OCI-M2 (cell line): Measurements from ENCODE around the gene UPK2.

ENCODE experiments used
- DNase-seq: peaks from one replicate; lab custom pipeline; 2025; ENCODE audit not compliant: unreplicated experiment; lab: John Stamatoyannopoulos, UW

UPK2 gene

DNA sequence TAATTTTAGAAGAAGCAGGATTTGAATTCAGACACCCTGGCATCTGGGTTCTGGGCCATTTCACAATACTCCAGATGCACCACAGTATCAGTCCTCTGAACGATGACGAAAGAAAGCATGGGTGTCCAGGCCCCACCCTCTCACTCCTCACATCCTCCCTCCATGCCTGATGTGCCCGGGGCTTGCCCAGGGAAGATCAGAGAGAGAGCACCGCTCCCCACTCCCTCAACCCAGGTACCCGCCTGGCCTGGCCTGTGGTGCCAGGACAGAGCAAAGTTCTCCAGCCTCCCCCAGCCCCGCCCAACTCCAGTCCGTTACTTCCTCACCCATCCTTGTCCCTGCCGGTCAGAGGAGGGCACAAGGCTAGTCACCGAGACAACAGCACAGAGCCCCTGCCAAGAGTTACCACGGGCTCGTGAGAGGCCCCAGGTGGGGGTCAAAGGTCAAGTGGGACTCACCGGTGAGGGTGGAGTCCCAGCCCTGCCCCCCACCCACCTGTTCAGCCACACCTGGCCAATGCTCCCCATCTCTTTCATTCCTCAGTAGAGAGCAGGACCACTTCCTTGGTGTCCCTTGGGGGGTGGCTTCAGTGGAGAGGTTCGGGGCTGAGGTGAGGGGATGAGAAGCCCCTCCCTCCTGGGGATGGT, 38.5 kb upstream of the UPK2 start:
- no peak for DNase-seq

DNA sequence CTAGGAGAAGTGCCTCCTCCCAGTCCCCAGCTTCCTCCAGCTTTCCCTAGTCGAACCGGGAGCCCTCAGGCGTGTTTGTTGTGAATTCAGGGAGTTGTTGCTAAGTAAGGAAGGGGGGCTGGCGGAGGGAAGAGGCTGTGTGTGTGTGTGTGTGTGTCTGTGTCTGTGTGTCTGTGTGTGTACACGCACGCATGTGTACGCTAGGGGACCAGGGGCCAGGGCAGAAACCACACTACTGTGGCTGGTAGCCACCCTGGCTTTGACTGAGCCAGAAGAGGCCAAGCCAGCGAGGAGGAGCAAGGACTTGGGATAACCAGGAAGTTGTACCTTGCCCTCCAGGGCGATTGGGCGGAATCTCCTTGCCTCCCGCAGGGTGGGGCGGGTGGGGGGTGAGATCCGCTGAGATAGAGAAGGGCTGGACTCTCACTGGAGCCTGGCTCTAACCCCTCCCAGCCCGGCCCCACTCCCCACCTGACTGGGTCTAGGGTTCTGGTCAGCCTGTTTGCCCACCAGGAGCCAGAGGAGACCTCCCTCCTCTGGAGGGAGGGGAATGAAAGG, 37.9 kb upstream of the UPK2 start:
- DNase-seq: no peak

GRCh38 chr11:118918686-118919280, 37.3 kb upstream of the UPK2 start:
- DNase-seq: no peak

DNA sequence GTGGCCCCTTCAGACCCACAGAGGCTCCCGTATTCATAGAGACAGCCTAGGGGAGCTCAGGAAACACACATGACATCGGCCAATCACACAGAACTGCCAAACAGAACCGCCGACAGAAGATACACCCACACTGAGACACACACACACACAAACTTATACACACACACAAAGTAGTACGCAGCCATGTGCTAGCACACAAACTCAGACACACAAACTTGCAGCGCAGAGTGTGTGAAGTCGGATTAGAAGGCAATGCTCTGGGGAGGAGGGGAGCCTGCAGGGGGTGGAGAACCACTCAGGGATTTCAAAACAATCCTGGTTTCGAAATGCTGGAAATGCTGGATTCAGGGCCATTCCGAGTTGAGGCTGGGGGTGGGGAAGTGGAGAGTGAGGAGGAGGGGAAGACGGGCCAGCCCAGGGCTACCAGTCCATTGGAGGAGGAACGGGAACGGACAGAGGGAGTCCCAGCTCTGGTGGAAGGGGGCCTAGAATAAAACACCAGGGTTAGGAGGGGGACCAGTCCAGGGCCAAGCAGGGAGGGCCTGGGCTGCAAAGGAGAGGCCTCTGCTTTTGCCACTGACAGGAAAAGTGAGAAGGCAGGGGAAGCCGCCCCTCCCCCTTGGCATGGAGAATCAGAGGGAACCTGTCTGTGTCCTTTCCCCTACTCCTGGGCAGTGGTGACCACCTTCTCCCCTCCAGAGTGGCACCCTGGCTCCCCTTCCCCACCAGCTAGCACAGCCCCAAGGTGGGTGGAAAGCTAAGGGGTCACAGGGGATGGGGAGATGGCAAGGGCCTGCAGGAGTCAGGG, 34.8 kb upstream of the UPK2 start:
- DNase-seq: no peak

DNA sequence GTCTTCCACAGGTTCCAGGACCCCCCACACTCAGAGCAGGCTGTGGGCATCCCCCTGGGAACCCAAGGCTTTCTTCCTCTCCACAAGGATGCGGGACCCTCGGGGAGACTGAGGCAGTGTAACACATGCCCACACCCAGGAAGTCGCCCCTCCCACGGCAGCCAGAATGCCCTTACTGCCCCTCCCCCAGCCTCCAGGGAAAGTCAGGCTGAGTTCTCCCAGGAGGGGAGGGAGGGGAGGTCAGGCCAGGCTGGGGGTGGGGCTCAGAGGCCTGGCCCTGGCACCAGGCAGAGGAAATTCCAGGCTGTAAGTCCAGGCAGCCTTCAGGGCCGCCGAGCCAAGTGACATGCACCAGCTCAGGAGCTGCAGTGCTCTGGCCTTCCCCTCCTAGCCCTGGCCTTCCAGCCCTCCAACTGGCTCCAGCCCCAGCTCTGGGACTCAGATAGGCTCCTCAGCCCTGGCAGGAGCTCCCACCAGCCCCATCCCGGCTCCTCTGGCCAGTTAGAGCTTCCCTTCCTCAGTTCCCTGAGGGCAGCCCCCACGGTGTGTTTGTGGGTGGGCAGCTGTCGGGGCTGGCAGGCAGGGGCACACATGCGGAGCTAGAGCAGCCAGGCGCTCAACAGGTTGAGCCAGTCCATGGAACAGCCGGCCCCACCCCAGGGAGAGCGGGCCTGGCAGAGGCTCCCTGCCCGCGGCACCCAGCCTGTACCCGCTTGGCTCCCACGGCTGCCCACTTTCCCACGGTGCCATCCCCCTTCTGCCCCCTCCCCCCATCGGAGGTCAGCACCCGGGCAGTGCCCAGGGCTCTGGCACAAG, 34.0 kb upstream of the UPK2 start:
- DNase-seq: no peak

GRCh38 chr11:118922745-118923627, 33.1 kb upstream of the UPK2 start:
- no peak for DNase-seq

DNA sequence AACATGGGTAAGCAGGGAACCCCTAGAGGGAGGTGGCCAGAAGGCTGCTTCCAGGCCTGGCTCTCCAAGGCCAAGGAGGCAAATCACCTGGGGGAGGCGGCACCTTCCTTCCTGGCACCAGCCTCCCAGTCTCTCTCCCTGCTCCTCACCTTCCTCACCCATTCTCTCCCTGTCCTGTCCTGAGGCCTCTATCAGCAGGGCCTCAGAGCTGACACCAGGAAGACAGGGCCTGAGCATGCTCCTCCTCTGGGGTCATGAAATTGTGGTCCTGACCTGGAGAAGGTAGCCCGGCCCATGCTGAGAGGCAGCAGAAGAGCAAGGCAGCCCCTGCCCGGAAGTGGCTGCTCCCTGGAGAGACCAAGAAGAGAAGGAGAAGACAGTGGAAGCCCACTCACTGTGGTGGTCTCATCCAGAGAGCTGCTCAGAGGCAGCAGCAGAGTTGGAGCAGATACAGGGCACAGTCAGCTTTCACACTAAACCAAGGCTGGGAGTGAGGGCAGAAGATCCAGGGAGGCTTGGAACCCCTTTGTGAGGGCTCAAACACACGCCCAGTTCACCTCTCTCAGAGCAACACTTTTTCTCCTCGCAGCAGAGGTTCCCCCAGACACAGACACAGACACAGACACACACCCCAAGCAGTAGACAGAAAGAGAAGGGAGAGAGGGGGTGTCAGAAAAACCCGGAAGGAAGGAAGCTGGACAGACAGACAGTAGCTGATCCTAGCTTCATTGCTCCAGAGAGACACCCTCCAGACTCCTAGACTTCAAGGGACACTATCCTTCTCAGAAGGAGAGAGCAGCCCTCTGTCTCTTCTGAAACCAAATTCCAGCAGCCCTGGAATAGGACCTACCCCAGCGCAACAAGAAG, 32.1 kb upstream of the UPK2 start:
- no peak for DNase-seq

GRCh38 chr11:118924591-118925585, 31.2 kb upstream of the UPK2 start:
- no peak for DNase-seq

DNA sequence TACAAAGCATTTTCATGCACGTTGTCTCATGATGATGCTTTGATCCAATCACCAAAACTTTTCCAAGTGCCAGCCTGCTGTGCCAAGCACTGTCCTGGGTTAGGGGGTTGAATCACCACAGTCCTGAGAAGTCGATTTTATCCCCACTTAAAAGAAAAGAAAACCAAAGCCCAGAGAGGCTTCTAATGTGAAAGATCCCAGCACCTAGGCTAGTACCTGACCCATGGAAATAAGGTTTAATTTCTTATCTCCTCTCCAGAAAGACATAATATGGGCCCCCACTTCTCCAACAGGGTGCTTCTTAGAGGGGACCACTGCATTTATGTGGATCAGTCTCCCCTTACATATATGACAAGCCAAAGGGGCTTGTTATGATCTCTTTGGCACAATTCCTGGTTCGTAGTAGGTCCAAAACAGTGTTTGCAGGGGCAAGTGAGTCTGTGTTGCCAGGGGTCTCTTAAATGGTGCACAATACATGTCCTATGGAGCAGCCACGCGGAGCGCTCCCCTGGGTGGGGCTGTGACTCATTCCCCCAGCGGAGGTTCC, 28.5 kb upstream of the UPK2 start:
- DNase-seq: no peak

- DNase-seq: peak; percentile 71
Observed at GRCh38 chr11:118928101-118928869, 27.8 kb upstream of the UPK2 start.

GRCh38 chr11:118928870-118929500, 27.1 kb upstream of the UPK2 start:
- DNase-seq: no peak

DNA sequence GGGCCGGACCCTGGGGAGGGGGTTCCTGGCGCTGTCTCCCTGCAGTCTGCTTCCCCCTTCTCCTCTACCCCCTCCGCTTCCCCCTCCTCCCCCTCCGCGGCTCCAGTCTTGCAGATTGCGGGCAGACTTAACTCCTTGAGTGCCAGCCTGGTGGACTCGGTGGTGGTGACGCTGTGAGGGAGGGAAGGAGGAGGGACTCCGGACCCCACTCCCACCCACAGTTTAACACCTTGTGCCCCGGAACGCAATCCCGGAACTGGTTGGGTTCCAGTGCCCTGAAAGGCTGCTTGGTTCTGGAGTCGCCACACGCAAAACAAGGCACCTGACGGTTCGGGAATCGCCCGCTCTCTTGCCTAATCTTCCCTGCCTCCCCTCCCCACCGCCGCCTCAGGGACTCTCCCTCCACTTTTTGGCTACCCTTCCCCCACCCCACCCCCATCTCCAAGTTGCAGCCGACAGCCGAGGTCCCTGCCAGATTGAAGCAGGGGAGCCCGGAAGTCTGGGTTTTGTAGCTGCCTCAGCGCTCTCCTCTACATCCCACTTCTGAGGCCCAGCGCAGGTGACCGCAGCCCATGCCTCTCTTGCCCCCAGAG, 26.5 kb upstream of the UPK2 start:
- DNase-seq: no peak

- no peak for DNase-seq
Observed at GRCh38 chr11:118930094-118930712, 25.9 kb upstream of the UPK2 start.

DNA sequence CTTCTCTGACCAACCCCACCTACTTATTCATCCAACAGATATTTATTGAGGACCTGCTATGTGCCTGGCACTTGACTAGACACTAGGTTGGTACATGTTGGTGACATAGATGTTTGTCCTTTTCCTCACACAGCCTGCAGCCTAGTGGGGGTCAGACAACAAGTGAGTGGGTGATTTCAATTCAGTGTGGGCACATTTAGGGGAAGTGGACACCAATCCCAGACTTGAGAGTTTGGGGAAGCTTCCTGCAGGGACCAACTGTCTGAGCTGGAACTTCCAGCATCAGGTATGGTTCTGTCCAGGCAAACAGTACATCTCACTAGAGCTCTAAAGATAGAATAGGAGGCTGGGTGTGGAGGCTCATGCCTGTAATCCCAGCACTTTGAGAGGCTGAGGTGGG, 24.5 kb upstream of the UPK2 start:
- DNase-seq: no peak

- no peak for DNase-seq
Observed at GRCh38 chr11:118933486-118933885, 22.6 kb upstream of the UPK2 start.

GRCh38 chr11:118935376-118935775, 20.7 kb upstream of the UPK2 start:
- no peak for DNase-seq
